NCI-H2227 treated with DMSO at 0.1 percent for 48 hours (cell line): ENCODE data around the gene HOXA13.

Source experiments
- DNase-seq: peaks from one replicate; lab custom pipeline; 2025; lab: John Stamatoyannopoulos, UW

Gene HOXA13

GRCh38 chr7:27159266-27160144, 40.4 kb downstream of the HOXA13 start:
- no peak for DNase-seq

GRCh38 chr7:27158436-27159265, 41.2 kb downstream of the HOXA13 start:
- no peak for DNase-seq

DNA sequence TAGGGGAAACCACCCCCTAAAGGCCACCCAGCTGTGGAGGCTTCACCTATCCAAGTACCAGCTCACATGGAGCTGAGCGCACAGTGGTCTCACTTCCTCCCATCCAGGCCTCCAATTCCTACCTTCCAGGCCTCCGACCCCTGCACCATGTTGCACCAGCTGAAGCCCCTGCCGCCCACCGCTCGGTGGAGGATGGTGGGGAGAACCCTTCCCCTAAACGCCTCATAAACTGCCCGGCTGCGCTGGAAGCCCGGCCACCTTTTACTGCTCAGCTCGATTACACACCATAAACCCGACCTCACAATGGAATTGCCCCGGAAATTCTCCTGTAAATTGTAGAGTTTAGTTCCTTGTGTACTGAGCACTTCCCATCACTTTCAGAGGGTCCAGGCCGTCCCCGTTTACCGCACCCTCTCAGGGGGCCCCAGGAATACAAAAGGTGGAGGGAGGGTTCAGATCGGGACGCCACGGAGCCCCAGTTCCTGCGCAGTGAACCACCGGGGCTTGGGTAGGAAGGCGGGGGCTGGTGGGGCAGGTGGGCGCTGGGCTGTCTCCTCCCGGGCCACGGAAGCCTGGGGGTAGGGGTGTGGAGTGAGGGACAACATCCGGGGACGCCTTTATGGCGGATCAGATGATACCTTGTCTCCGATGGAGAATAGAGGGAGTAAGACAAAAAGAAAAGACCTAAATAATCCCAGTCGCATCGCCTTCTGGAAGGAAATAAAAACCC, 42.0 kb downstream of the HOXA13 start:
- no peak for DNase-seq

- no peak for DNase-seq
Measured at GRCh38 chr7:27156916-27157701, 42.8 kb downstream of the HOXA13 start.

DNA sequence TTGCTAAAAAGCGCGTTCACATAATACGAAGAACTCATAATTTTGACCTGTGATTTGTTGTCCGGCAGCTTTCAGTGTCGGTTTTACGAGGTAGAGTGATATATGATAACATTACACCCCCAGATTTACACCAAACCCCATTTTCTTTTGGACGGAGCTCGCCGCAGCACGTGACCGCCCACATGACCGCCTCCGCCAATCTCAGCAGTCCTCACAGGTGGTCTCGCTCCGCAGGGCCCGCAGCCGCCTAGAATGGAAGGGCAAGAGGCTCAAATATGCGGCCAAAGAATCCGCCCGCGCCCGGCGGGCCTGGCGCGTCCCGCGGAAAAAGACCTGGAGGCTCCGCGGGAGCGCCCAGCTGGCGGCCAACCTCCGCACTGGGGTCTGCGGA, 43.4 kb downstream of the HOXA13 start, which contains the start of gene HOXA7:
Gene HOXA7 (minus strand): TSS at position 168 of the 391 bp plus-strand sequence. CDS start 130 bp downstream, at position 38.
- peak; percentile 27 for DNase-seq

DNA sequence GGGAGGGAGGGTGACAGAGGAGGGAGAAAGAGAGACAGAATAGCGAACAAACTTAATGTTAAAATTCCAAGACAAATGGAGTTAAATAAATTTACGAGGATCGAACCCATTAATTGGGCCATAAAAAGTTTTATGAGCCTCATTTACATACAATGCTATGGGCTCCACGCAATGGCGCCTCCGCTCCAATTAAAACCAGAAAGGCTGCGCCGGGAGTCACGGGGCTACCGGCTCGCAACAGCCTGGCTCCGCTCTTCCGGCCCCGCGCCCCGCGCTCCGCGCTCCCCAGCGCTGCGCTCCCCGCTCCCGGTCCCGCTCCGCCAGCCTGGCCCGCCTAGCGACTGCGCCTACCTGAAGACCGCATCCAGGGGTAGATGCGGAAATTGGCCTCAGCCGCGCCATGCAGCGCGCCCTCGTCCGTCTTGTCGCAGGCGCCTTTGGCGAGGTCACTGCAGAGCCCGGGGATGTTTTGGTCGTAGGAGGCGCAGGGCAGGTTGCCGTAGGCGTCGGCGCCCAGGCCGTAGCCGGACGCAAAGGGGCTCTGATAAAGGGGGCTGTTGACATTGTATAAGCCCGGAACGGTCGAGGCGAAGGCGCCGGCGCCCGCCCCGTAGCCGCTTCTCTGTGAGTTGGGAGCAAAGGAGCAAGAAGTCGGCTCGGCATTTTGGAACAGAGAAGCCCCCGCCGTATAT, 43.9 kb downstream of the HOXA13 start:
- DNase-seq, result no peak

DNA sequence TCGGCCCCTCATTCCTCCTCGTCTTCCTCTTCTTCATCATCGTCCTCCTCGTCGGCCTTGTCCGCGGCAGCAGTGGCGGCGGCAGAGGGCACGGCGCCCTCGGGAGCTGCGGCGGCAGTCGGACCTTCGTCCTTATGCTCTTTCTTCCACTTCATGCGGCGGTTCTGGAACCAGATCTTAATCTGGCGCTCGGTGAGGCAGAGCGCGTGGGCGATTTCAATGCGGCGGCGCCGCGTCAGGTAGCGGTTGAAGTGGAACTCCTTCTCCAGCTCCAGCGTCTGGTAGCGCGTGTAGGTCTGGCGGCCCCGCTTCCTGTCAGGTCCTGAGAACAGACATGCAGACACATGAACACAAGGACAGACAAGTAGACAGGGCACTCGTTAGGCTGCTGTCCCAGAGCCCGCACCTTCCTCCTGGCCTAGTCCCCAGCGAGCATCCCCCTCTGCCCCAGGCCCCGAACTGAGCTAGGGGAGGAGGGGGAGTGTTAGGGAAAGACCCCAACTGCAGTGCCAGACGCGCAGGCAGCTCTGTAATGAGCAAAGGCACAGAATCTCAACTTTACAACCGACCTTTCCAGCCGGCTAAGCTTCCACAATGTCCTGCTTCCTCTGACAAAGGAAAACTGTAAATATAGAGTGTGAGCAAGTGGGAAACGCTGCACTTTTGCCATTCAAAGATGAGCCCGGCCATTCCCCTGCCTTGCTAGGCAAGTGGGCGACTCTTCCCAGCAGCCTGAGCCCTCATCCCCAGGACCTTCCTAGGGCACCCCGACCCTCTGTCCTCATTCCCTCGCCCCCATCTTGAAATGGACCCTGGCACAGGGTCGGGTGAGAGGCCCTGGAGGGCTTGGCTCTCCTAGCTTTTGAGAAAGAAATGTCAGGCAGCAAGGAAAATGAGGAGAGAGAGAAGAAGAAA, 44.7 kb downstream of the HOXA13 start:
- DNase-seq, result no peak

DNA sequence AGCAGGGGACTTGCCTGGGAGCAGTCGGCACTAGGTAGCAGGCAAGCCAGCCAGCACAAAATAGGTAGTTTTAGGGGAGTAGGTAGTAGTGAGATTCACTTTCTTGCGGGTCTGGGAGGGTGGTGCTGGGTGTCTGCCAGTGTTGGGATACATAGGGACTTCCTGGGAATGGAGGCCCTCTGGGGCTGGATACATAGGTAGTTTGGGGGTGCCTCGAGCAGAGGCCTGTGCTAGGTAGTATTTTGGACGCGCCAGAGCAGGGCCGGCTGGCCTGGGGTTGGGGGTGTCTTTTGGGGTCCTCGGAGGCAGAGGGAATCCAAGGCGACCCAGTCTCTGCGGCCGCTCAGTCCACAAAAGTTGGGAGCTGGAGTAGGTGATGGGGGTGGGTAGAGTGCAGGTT, 45.5 kb downstream of the HOXA13 start:
- DNase-seq, result no peak

GRCh38 chr7:27153526-27153925, 46.4 kb downstream of the HOXA13 start:
- no peak for DNase-seq

- DNase-seq, result no peak
Measured at GRCh38 chr7:27152816-27153442, 47.0 kb downstream of the HOXA13 start.

- no peak for DNase-seq
Measured at GRCh38 chr7:27151931-27152815, 47.7 kb downstream of the HOXA13 start, which contains the start of gene HOXA3. TSS of gene HOXA3 (minus strand) at chr7:27152583. CDS start at chr7:27110640, 41,943 bp downstream.

- no peak for DNase-seq
Measured at GRCh38 chr7:27151341-27151930, 48.5 kb downstream of the HOXA13 start.

DNA sequence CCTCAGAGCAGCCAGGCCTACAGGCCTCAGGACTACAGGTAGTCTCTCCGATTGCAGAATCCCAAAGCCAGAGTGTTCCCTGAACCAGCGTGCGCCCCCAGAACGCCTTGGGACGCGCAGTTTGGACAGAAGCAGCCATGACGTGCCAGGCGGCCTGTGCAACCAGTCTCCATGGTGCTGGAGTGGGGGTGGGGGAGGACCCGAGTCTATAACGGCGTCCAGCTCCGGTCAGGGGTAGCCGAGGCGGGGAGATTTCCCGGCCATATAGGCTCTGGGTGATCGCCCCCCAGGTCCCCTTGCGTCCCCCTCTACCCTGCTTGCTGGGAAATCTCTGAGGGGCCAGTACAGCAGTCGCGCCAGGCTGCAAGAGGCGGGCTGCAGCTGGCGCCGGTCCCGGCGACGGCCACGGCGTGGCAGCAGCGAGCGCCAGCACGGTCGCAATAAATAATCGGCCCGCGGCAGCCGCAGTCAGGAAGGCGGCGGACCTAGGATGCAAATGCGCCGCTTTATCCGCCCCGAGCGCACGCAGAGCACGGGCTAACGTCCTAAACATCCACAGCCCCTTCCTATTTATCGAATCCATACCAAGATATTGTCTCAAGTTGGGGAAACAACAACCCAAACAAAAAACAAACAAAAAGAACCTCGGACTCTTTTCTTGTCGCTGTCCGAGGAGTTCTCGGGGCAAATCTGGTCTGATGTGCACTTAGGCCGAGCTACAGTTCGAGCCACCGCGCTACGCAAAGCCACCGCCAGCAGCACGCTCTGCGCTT, 49.1 kb downstream of the HOXA13 start:
- DNase-seq, result peak; percentile 77

DNA sequence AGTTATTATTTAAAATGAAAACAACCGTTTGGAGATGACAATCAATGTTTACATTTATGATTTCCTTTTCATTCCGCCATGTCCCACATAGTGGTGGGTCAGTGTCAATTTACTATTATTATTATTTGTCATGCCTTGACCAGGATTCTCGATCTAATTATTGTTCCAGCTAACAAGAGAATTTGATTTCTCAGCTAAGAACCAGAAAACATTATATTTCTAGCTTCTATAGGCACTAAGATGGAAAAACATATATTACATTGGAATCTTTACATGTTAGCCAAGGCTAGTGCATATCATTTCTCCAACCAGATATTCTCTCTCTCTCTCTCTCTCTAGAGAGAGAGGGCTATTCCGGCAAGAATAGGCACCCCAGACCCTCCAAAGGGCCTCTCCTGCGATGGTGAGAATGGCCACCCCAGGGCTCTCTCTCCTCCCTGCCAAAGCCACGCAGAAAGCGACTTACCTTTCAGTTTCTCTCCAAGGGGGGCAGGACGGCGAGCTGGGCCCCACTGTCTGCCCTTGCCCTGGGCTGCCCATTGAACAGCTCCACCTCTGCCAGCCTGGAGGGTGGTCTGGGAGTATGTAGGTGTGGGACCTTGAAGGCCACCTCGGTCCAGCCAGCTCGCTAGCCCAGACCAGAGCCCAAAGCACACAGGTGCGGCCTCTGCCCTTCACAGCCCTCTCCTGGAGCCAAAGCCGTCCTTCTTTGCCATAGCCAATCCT, 49.9 kb downstream of the HOXA13 start:
- DNase-seq, result no peak

DNA sequence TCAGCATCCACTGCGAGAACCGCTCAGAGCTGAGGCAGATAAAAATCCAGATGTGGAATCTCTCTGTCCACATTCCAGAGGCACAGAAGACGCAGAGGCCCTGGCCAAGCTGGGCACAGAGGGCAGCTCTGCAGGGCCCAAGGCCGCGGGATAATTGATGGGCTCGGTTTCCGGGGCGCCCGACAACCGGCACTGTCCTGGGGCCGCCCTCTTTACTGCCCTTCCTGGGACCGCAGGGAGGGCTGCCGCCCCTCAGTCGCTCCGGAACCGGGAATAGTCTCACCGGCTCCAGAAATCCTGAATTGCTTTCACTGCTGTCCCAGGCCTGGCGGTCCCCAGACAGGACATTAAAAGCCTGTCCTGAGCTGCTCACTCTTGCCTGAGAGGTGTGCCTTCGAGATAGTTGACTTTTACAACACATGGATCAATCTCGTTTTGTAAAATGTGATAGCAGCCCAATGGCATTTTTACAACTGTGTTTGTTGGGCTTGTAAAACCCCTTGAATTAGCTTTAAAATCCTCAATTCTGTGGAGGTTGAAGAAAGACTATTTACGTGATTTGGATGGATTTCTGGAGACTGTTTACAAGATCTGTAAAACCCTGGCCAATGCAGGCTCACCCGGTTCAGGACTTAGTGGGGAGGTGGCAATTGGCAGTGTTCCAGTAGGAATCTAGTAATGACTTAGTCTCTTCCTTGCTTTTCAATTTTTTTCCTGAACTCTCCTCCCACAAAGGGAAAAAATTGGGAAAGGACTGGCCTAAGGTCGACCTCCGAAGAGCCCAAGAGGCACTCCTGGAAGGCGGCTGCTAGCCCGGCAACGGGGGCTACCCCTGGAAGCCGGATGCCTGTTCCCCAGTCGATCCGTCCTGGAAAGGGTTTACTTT, 50.9 kb downstream of the HOXA13 start:
- DNase-seq, result no peak
